Endothelial cell of umbilical vein (primary cell): ENCODE measurements around the gene EXOC3. TPM values are rescaled to one million over a fixed set of nuclear protein-coding genes. Genes with fewer than 3 reads are reported as not detected.

ENCODE experiments used
- BruUV-seq: library from RNA; stranded (reverse); fragments of 400-500 nt; replicated peaks from 2 replicates; lab custom pipeline; 2021; lab: Mats Ljungman, UMichigan
- CTCF ChIA-PET: fragments of 300-600, 350-600 bp; sonication (Branson Sonifier 250); formaldehyde crosslinking; loops from one replicate; lab custom pipeline; 2021; ENCODE audit warnings: antibody characterized with exemption, inconsistent platforms; lab: Charles Lee
- POLR2A ChIA-PET: fragments of 300-600, 350-600 bp; sonication (Branson Sonifier 250); formaldehyde crosslinking; loops from one replicate; lab custom pipeline; 2021; ENCODE audit warnings: antibody characterized with exemption, inconsistent platforms; lab: Charles Lee
- DNase-seq: peaks from one replicate; pipeline ENCODE4 v3.0.0-alpha.2; 2011; ENCODE audit warnings: low read depth, low spot score
- FAIRE-seq: peaks from 2 replicates; lab custom pipeline; 2011; peaks lifted over from hg19 to GRCh38; lab: Jason Lieb, UNC
- H2AFZ ChIP-seq: 2 replicates; pipeline ENCODE4 v1.6.0; 2012; ENCODE audit warnings: low read depth, low read length, control low read depth, inconsistent platforms
- H3K27ac ChIP-seq: 2 replicates; pipeline ENCODE4 v1.5.1; 2011; ENCODE audit warnings: low read depth, mild to moderate bottlenecking, control low read depth, low read length, moderate library complexity; ENCODE audit not compliant: insufficient read depth
- H3K27me3 ChIP-seq, 2 experiments: 2 replicates each; pipeline versions ENCODE4 v1.6.0 to v1.6.1; 2011; ENCODE audit warnings: low read length in 2 of 2, mixed read lengths in 1 of 2; ENCODE audit not compliant: control insufficient read depth in 2 of 2, insufficient read depth in 2 of 2
- H3K36me3 ChIP-seq, 2 experiments: 2 replicates in 1 of 2; 3 replicates in 1 of 2; pipeline ENCODE4 v1.5.1; 2011; ENCODE audit warnings: low read length in 2 of 2, mild to moderate bottlenecking in 1 of 2, moderate library complexity in 1 of 2; ENCODE audit not compliant: control insufficient read depth in 2 of 2, insufficient read depth in 2 of 2; ENCODE audit errors: extremely low read depth in 1 of 2
- H3K4me1 ChIP-seq: 3 replicates; pipeline ENCODE4 v1.5.1; 2011; ENCODE audit warnings: mild to moderate bottlenecking, low read length; ENCODE audit not compliant: control insufficient read depth, insufficient read depth; ENCODE audit errors: extremely low read depth
- H3K4me2 ChIP-seq: 2 replicates; pipeline ENCODE4 v1.6.1; 2011; ENCODE audit warnings: low read length, control low read depth, mixed read lengths; ENCODE audit not compliant: insufficient read depth
- H3K4me3 ChIP-seq, 3 experiments: fragments of 200-600 bp in 1 of 3; sonication (generic), shearing (Covaris generic) in 1 of 3; replicated peaks in 1 of 3; 2 replicates each; pipeline ENCODE4 v1.5.1; 2011 to 2016; ENCODE audit warnings: control low read depth in 3 of 3, low read length in 3 of 3, mild to moderate bottlenecking in 2 of 3, inconsistent platforms in 1 of 3, low read depth in 1 of 3, moderate library complexity in 1 of 3; ENCODE audit not compliant: insufficient read depth in 1 of 3
- H3K79me2 ChIP-seq: 2 replicates; pipeline ENCODE4 v1.6.0; 2012; ENCODE audit warnings: low read length, inconsistent platforms; ENCODE audit not compliant: control insufficient read depth, insufficient read depth
- H3K9ac ChIP-seq: replicated peaks from 2 replicates; pipeline ENCODE3; 2011; ENCODE audit warnings: low read length, control low read depth; ENCODE audit not compliant: insufficient read depth; ENCODE audit errors: extremely low read depth
- H3K9me1 ChIP-seq: replicated peaks from 3 replicates; pipeline ENCODE4 v1.6.0; 2011; ENCODE audit warnings: mild to moderate bottlenecking, low read length; ENCODE audit not compliant: control insufficient read depth, insufficient read depth; ENCODE audit errors: extremely low read depth
- H3K9me3 ChIP-seq: replicated peaks from 2 replicates; pipeline ENCODE4 v1.5.1; 2012; ENCODE audit warnings: low read length, inconsistent platforms; ENCODE audit not compliant: control insufficient read depth, insufficient read depth
- H4K20me1 ChIP-seq: replicated peaks from 2 replicates; pipeline ENCODE3; 2011; ENCODE audit warnings: mild to moderate bottlenecking, low read length; ENCODE audit not compliant: control insufficient read depth, insufficient read depth; ENCODE audit errors: extremely low read depth
- CTCF ChIP-seq, 2 donors: IDR thresholded peaks; 1 replicate in 1 of 2; 2 replicates in 1 of 2; pipeline ENCODE4 v1.5.1; 2011; ENCODE audit warnings: low read length in 2 of 2, mild to moderate bottlenecking in 2 of 2, moderate library complexity in 2 of 2, control low read depth in 1 of 2, inconsistent platforms in 1 of 2, low read depth in 1 of 2; ENCODE audit not compliant: insufficient read depth in 1 of 2; ENCODE audit errors: extremely low read depth in 1 of 2
- EZH2 ChIP-seq: IDR thresholded peaks from 2 replicates; pipeline ENCODE4 v1.6.1; 2012; ENCODE audit warnings: borderline replicate concordance, low read depth, mild to moderate bottlenecking, moderate library complexity, low read length, inconsistent platforms; ENCODE audit not compliant: severe bottlenecking
- FOS ChIP-seq: IDR thresholded peaks from 2 replicates; pipeline ENCODE4 v1.6.1; 2011; ENCODE audit warnings: mild to moderate bottlenecking, low read length, moderate library complexity, borderline replicate concordance; ENCODE audit not compliant: insufficient read depth
- GATA2 ChIP-seq: IDR thresholded peaks from 2 replicates; pipeline ENCODE4 v1.7.0; 2011; ENCODE audit warnings: low read depth, mild to moderate bottlenecking, moderate library complexity, mixed read lengths, low read length; ENCODE audit not compliant: insufficient read length, insufficient read depth
- JUN ChIP-seq: IDR thresholded peaks from 2 replicates; pipeline ENCODE4 v1.6.1; 2011; ENCODE audit warnings: borderline replicate concordance, low read depth; ENCODE audit not compliant: insufficient read length, insufficient read depth
- MAX ChIP-seq: IDR thresholded peaks from 2 replicates; pipeline ENCODE4 v1.6.1; 2011; ENCODE audit not compliant: insufficient read depth, insufficient read length
- MYC ChIP-seq: IDR thresholded peaks from one replicate; pipeline ENCODE4 v1.6.1; 2011; ENCODE audit warnings: mild to moderate bottlenecking, low read depth, low read length
- POLR2A ChIP-seq: IDR thresholded peaks from 2 replicates; pipeline ENCODE4 v1.6.1; 2012; ENCODE audit warnings: low read depth, mild to moderate bottlenecking, control low read depth, low read length
- POLR2AphosphoS5 ChIP-seq: IDR thresholded peaks from 2 replicates; pipeline ENCODE4 v1.6.1; 2012; ENCODE audit warnings: low read depth, mild to moderate bottlenecking, control low read depth, low read length, moderate library complexity; ENCODE audit not compliant: insufficient read depth
- dilution Hi-C: fragments of 300-500 bp; cut with MboI; formaldehyde crosslinking; loops from one replicate; pipeline ENCODE4 v1.15.0; 2019; ENCODE audit warnings: low sequenced_read_pairs; ENCODE audit not compliant: extremely low pct_ligation_motif_present
- intact Hi-C: fragments of 100-400 bp; cut with micrococcal nuclease; formaldehyde crosslinking; loops from one replicate; pipeline ENCODE4 v1.10.0; 2022
- polyA plus RNA-seq, 4 experiments: library from polyadenylated mRNA; depleted of rRNA in 3 of 4; stranded (reverse) in 3 of 4; unstranded in 1 of 4; fragments of >200 nt; gene quantifications; 2 replicates each; pipeline versions ENCODE4 v1.2.1 to v1.2.3, GENCODE V29; 2011 to 2012; ENCODE audit warnings: missing spikeins in 1 of 4
- total RNA-seq: library from RNA; stranded (reverse); gene quantifications from 2 replicates; pipeline ENCODE4 v1.2.3, GENCODE V29; 2021

Gene EXOC3
- total and polyA plus RNA-seq, 2 donors (not counting 3 experiments of a cell fraction or from before 2014, with no cell fraction given) = 26.4 to 52.9 TPM

DNA sequence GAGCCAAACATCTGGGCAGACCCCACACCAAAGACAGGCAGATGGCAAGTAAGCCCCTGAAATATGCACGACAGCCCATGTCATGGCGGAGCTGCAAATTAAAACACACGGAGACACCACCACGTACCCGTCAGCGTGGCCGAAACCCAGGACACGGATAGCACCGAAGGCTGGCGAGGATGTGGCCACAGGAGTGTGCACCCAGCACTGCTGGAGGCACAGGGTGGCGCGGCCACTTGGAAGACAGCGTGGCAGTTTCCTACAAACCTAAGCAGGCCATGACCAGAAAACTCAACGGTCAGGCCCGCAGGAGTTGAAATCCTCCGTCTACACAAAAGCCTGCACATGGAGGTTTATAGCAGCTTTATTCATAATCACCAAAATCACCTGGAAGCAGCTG, 68.5 kb downstream of the EXOC3 start:
- Histone ChIP-seq H3K9me1 (no peaks in the 10 kb centered on the region), H2AFZ (no peak overlapping the region), H3K9me3 (no peaks in the 10 kb centered on the region), H3K27ac (no peak overlapping the region), H3K79me2 (no peaks in the 10 kb centered on the region), H3K4me3 (no peak overlapping the region), H3K4me1 (no peaks in the 10 kb centered on the region), H3K27me3 (no peaks in the 10 kb centered on the region), H4K20me1 (no peaks in the 10 kb centered on the region), H3K4me2 (no peak overlapping the region), H3K9ac (no peak overlapping the region), H3K36me3 (no peaks in the 10 kb centered on the region)
- POLR2A ChIA-PET = no interaction called here
- BruUV-seq = no TSS peak
- dilution Hi-C loops = no loop called here
- TF ChIP-seq EZH2 = no peak
- no peak for TF ChIP-seq FOS
- no peak for TF ChIP-seq GATA2
- no peak for TF ChIP-seq MYC
- no peak for TF ChIP-seq POLR2AphosphoS5
- no peak for TF ChIP-seq MAX
- TF ChIP-seq POLR2A = no peak
- no peak for TF ChIP-seq JUN
- TF ChIP-seq CTCF (IDR thresholded peaks at IDR 0.05; ENCODE audit: extremely low read depth in 1 of 2, insufficient read depth in 1 of 2, low read depth in 1 of 2, low read length in 2 of 2) = no peak
- intact Hi-C loops = no loop called here
- no peak for FAIRE-seq
- no peak for DNase-seq
- CTCF ChIA-PET = interaction anchor here (0.8 to 1.3 kb wide), 2 partner anchors 10 to 18 kb away, joined by 3 to 4 read pairs; no protein-coding TSS in a partner anchor
